SJCRH30 (cell line): ENCODE data around the gene OTOP3. TPM values are rescaled to one million over a fixed set of nuclear protein-coding genes. Genes with fewer than 3 reads are reported as not detected.
A peak's percentile ranks its signal among the peaks of the same experiment; 100 is the strongest.
"Not testable (repeated sequence)": the region's sequence is repeated elsewhere in the genome, so short reads cannot be mapped to it uniquely, and the experiment has no call there.

Source experiments
- DNase-seq, 2 experiments: peaks; one replicate each; pipeline ENCODE4 v3.0.0-alpha.2; 2015 to 2020
- H3K27ac ChIP-seq: fragments of 250-450 bp; sonication (Bioruptor Pico); 2 replicates; pipeline ENCODE4 v1.5.1; 2020; ENCODE audit warnings: mild to moderate bottlenecking, moderate library complexity
- H3K27me3 ChIP-seq: fragments of 250-450 bp; sonication (Bioruptor Pico); 2 replicates; pipeline ENCODE4 v1.5.1; 2020; ENCODE audit warnings: mild to moderate bottlenecking, moderate library complexity
- H3K36me3 ChIP-seq: fragments of 250-450 bp; sonication (Bioruptor Pico); 2 replicates; pipeline ENCODE4 v1.5.1; 2020; ENCODE audit warnings: mild to moderate bottlenecking, moderate library complexity
- H3K4me1 ChIP-seq: fragments of 250-450 bp; sonication (Bioruptor Pico); 2 replicates; pipeline ENCODE4 v1.5.1; 2020; ENCODE audit warnings: mild to moderate bottlenecking, moderate library complexity
- H3K4me3 ChIP-seq: fragments of 250-450 bp; sonication (Bioruptor Pico); 2 replicates; pipeline ENCODE4 v1.5.1; 2020; ENCODE audit warnings: mild to moderate bottlenecking, moderate library complexity
- H3K9me3 ChIP-seq: fragments of 250-450 bp; sonication (Bioruptor Pico); replicated peaks from 2 replicates; pipeline ENCODE4 v1.5.1; 2020; ENCODE audit warnings: mild to moderate bottlenecking, moderate library complexity
- total RNA-seq: library from RNA; depleted of rRNA; stranded (reverse); fragments of >200 nt; shearing (Covaris generic); gene quantifications from 2 replicates; pipeline ENCODE4 v1.2.3, GENCODE V29; 2014

The OTOP3 gene
- total RNA-seq, 1 experiment from 2014 or later = not detected

DNA sequence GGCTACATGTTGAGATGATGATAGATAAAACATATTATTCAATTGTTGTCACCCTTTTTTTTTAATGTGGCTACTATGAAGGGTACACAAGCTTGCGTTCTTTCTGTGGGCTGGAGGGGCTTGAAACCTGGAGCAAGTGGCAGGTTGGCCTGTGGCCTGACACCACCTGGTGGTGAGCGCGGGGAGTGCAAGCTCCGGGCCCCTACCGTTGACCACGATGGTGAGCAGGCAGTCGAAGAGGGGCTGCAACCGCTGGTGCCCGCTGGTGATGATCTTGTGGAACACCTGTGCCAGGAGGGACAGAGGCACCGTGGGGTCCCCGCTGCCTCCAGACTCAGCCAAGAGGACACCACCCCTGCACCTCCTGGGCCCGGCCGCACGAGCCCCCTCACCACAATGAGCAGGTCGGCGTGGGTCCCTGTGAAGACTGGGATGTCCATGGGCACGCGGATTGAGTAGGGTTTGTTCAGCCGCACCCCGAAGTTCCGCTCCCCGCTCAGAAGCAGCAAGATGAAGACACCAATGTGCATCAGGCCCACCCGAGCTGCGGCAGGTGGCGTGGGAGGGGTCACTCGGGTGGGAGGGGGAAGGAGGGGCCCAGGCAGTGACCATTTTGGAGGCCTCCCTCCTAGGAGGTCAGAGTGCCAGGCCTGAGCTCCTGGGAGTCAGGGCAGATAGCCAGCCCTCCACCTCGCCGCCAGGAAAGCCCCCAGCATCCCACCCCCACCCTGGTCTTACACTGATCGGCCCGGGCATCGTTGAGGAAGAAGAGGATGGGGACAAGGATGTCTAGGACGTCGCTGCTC lies 22.4 kb downstream of the OTOP3 start:
- no peaks in the 10 kb centered on the region for H3K4me1 ChIP-seq
- H3K4me3 ChIP-seq = no peak overlapping the region
- peaks cover 9% of the 10 kb centered on the region; the same call in 1 of the 2 replicates for H3K27me3 ChIP-seq
- no peaks in the 10 kb centered on the region for H3K9me3 ChIP-seq
- H3K36me3 ChIP-seq = no peaks in the 10 kb centered on the region
- no peak overlapping the region for H3K27ac ChIP-seq
- DNase-seq = peak; percentile 78 to 87

DNA sequence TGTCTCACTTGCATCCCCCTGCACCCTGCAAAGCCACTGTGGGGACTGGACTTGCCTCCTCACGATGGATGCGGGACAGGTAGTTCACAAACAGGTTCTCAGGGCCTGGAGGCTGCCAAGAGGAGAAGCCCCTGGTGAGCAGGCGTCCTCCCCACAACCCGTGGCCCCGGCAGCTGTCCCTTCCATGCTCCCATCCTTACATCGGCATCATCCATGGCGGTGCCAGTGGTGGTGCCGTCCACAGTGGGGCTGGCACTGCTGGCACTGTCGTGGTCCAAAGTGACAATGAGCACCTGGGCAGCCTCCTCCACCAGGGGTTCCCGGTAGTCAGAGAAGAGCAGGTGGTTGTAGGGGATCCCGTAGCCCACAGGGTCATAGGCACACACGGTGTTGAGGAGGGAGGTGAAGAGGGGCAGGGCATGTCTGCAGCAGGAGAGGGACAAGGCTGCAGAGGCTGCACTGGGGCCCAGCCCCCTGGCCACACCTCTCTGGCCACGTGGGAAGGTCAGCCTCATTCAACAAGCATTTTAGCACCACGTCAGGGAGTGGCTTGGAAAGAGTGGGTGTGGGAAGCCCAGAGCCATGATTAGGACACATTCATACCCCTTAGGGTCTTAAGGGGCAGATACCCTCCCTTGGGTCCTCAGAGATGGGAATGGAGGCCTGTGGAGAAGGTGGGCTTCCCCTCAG lies 24.3 kb downstream of the OTOP3 start:
- Histone ChIP-seq H3K4me3 (no peak overlapping the region), H3K9me3 (no peaks in the 10 kb centered on the region), H3K27me3 (peaks cover 2% of the 10 kb centered on the region; the same call in 1 of the 2 replicates), H3K36me3 (no peaks in the 10 kb centered on the region), H3K4me1 (no peaks in the 10 kb centered on the region), H3K27ac (no peak overlapping the region)
- peak in 1 of 2 experiments; percentile 14 for DNase-seq

DNA sequence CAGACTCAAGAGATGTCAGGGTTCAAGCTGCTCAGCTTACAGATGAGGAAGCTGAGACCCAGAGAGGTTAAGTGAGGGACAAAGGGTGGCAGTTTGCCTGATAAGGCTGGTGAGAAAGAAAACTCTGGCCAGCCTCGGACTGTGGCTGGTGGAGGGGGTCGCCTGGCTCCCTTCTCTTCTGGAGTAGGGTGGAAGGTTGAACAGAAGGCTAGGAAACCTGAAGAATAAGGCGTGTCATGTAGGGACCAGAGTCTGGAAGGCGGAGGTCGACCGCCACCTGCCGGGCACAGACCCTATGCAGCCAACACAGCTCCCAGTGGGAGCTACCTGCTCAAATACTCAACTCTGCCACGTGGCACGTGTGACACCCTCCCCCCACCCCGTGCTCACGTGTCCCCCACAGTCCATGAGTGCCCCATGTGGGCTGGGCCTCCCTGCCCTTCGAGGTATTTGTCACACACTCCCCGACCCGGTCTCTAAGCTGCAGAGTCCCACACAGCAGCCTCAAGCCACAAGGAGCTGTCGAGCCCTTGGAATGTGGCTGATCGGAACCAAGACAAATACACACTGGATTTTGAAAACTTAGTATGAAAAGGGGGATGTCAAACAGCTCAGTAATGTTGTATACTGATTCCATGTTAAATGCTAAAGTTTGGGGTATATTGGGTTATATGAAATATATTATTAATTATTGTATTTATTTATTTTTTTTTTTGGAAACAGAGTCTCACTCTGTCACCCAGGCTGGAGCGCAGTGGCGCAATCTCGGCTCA lies 25.1 kb downstream of the OTOP3 start:
- Histone ChIP-seq H3K36me3 (no peaks in the 10 kb centered on the region), H3K4me3 (no peak overlapping the region), H3K27me3 (no peaks in the 10 kb centered on the region), H3K9me3 (no peaks in the 10 kb centered on the region), H3K27ac (no peak overlapping the region), H3K4me1 (no peaks in the 10 kb centered on the region)
- DNase-seq = peak; percentile 34 to 45

DNA sequence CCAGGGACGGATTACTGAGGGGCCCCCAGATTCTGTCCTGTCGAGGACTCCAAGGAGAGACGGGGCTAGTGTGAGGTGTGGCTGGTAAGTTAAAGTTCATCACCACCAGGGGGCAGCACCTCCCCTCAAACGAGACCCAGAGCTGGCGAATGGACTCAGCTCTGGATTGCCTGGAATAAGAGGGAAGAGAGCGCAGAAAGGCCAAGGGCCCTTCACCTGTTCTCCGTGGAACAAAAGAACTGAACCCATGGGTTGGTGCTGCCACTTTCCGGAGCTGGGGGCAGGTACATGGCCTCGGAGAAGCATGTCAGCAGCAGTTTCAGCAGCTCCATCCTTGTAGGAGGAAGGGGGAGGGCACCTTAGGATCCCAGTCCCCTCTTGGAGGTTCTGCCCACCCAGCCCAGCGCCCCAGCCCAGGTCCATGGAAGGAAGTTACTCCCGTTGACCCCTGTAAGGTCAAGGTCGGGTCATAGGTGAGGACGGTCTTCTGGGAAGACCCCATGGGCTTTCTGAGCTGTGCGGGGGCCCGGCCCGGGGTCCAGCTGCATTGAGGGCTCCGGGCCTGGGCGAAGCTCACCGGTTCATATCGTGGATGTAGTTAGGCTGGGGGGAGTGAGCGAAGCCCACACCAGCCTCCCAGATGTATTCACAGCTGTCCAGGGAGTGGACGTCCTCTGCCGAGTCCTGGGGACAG lies 26.1 kb downstream of the OTOP3 start:
- peak; percentile 91 to 97 for DNase-seq
- no peaks in the 10 kb centered on the region for H3K27me3 ChIP-seq
- H3K36me3 ChIP-seq = no peaks in the 10 kb centered on the region
- no peaks in the 10 kb centered on the region for H3K9me3 ChIP-seq
- H3K27ac ChIP-seq = no peak overlapping the region
- no peak overlapping the region for H3K4me3 ChIP-seq
- H3K4me1 ChIP-seq = no peaks in the 10 kb centered on the region

DNA sequence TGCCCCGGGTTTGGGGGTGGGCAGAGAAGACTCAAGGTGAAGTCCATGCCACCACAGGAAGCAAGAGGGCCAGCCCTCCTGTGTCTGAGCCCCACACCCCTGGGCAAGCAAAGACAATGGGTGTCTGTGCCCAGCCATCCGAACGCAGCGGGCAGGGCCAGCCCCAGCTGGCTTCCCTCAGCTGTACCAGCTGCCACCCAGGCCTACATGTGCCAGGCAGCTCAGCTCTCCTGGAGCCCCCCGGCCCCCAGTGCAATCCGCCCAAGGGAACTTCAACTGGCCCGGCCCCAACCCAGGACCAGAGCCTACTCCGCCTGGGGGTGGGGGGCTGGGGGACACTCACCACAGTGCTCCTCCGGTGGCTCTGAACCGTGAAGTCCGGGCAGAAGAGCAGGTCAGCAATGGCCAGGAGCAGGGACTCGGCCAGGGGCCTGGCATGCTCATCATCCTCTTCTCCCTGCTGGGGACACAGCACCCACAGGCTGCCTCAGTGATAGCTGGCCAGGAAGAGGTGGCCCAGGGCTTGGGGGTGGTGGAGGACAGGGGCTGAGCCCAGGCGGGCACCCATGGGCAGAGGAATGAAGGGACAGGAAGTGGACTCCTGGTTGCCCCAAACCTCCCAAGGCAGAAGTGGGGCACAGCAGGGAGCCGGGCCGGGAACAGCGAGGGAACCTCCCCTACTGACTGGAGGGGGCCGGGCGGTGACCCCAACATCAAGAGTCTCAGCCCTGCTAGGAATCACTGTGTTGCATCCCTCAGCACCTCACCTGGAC lies 27.1 kb downstream of the OTOP3 start:
- H3K27me3 ChIP-seq = no peaks in the 10 kb centered on the region
- no peaks in the 10 kb centered on the region for H3K9me3 ChIP-seq
- no peak overlapping the region for H3K27ac ChIP-seq
- no peak overlapping the region for H3K4me3 ChIP-seq
- H3K36me3 ChIP-seq = no peaks in the 10 kb centered on the region
- H3K4me1 ChIP-seq = no peaks in the 10 kb centered on the region
- DNase-seq = no peak

DNA sequence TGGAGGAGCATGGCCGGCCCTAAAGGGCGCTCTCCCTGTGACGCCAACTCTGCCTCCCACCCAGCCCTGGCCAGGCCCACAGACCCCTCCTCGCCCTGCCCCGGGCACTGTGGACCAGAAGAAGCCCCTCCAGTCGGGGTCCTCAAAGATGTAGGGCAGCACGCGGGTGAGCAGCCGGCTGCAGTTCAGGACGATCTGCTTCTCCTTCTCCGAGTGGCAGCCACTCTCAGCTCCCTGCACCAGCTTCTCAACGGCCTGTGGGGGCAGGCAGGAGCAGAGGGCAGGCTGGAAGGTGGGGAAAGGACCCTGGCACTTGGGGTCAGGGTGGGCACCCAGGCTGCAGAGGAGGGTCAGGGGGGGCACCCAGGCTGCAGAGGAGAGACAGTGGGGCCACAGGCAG lies 28.0 kb downstream of the OTOP3 start:
- H3K27ac ChIP-seq = no peak overlapping the region
- no peaks in the 10 kb centered on the region for H3K36me3 ChIP-seq
- no peak overlapping the region for H3K4me3 ChIP-seq
- no peaks in the 10 kb centered on the region for H3K27me3 ChIP-seq
- no peaks in the 10 kb centered on the region for H3K4me1 ChIP-seq
- no peaks in the 10 kb centered on the region for H3K9me3 ChIP-seq
- peak in 1 of 2 experiments; percentile 19 for DNase-seq

DNA sequence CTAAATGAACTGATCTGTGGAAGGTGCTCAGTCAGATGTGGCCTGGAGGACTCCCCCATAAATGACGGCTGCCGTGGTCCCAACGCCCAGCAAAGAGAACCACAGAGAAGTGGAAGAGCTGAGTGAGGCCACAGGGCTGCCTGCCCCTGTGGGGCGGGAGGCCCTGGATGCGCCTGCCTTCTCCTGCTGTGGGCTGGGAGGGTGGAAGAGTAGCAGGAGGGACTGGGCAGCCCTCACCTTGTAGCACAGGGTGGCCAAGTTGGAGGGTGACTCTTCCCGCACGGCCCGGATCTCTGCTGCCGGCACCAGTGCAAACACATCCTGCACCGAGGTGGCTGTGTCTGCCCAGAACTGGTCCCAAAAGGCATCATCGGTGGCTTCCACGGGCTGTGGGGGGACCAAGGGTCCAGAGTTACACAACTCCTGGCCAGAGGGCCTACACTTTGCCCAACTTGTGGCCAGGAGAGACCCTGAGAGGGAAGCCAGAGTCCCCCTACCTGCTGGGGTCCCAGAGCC lies 28.6 kb downstream of the OTOP3 start:
- Histone ChIP-seq H3K4me3 (no peak overlapping the region), H3K27ac (no peak overlapping the region), H3K4me1 (no peaks in the 10 kb centered on the region), H3K9me3 (no peaks in the 10 kb centered on the region), H3K36me3 (no peaks in the 10 kb centered on the region), H3K27me3 (0 out of 2 replicates have a peak, but pooled peaks cover under 1% of the 10 kb centered on the region)
- no peak for DNase-seq

DNA sequence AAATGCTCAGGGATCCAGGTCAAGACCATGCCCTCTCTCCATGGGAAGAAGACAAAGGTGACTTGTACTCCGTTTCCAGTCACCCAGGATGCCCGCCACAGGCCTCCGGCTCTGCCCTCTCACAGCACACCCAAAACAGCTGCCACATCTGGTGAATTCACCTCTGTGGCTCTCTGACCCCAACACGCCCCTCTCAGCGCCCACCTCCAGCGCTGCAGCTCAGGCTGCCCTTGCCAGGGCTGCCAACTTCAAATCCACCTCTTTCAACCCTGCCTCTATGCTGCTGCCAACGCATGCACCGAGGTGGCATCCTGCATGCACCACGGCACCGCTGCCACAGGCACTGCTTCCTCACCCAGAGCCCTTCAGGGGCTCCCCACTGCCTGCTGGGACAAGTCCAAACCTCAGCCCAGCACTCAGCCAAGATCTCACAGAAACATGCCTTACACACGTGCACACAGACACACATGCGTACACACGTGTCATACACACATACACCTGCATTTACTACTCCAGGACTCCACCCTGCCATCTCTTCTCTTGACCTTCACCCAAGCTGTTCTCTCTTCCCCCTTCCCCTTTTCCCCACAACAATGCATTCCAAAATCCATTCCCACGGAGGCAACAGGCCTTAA lies 29.4 kb downstream of the OTOP3 start:
- no peak overlapping the region for H3K27ac ChIP-seq
- no peak overlapping the region for H3K4me3 ChIP-seq
- no peaks in the 10 kb centered on the region for H3K36me3 ChIP-seq
- peaks cover 3% of the 10 kb centered on the region; the same call in 1 of the 2 replicates for H3K27me3 ChIP-seq
- H3K9me3 ChIP-seq = no peaks in the 10 kb centered on the region
- no peaks in the 10 kb centered on the region for H3K4me1 ChIP-seq
- DNase-seq = peak in 1 of 2 experiments; percentile 4

DNA sequence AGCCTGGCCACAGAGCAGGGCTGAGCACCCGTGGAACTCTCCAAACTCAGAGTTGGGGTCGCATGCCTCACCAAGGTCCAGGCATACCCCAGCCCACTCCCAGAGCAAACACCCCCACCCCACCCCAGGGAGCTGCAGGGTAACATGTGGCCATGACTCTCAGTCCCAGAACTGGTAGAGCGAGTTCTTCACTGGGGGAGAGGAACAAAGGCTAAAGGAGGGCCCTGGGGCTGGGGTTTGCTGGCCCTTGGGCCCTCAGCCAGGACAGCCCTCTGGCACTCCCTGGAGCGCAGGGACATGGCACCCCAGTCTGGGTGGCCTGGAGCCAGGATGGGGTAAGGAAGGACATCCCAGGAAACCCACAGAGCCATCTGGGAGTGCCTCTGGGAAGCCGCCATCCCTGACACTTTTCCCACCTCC lies 32.7 kb downstream of the OTOP3 start:
- Histone ChIP-seq H3K9me3 (no peaks in the 10 kb centered on the region), H3K36me3 (no peaks in the 10 kb centered on the region), H3K4me3 (no peak overlapping the region), H3K4me1 (no peaks in the 10 kb centered on the region; the same call in 1 of the 2 replicates), H3K27ac (no peak overlapping the region), H3K27me3 (peaks cover 26% of the 10 kb centered on the region)
- no peak for DNase-seq

DNA sequence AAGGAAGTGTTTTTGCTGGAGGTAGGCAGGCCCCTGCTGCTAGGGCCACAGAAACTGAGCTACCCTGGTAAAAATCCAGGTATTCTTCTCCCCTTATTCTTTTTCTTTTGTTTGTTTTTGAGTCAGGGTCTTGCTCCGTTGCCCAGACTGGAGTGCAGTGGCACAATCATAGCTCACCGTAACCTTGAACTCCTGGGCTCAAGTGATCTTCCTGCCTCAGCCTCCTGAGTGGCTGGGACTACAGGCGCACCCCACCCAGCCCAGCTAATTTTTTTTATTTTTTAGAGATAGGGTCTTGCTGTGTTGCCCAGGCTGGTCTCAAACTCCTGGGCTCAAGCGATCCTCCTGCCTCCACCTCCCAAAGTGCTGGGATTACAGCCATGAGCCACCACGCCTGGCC lies 33.8 kb downstream of the OTOP3 start:
- peaks cover 34% of the 10 kb centered on the region for H3K27me3 ChIP-seq
- not testable (repeated sequence) for H3K9me3 ChIP-seq, DNase-seq, H3K36me3 ChIP-seq, H3K4me1 ChIP-seq, H3K4me3 ChIP-seq, H3K27ac ChIP-seq

DNA sequence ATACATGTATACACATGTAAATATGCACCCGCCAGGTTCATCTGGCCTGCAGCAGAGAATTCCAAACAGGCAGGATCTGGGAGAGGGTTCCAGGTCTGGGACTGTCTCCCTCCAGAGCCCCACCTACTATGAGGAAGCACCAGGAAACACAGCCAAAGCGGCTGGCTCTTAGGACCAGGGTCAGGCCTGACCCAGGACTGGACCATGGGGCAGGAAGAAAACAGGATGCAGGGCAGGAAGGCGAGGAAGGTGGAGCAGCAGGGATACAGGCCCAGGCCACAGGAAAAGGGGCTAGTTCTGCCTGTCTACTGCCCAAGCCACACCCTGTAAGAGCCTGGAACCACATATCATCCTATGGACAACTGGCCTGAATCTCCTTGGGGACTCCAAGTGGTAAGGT lies 34.7 kb downstream of the OTOP3 start:
- Histone ChIP-seq H3K9me3 (no peaks in the 10 kb centered on the region), H3K4me1 (no peaks in the 10 kb centered on the region; the same call in 1 of the 2 replicates), H3K27me3 (peaks cover 41% of the 10 kb centered on the region), H3K27ac (no peak overlapping the region), H3K36me3 (no peaks in the 10 kb centered on the region), H3K4me3 (no peak overlapping the region)
- DNase-seq = no peak

DNA sequence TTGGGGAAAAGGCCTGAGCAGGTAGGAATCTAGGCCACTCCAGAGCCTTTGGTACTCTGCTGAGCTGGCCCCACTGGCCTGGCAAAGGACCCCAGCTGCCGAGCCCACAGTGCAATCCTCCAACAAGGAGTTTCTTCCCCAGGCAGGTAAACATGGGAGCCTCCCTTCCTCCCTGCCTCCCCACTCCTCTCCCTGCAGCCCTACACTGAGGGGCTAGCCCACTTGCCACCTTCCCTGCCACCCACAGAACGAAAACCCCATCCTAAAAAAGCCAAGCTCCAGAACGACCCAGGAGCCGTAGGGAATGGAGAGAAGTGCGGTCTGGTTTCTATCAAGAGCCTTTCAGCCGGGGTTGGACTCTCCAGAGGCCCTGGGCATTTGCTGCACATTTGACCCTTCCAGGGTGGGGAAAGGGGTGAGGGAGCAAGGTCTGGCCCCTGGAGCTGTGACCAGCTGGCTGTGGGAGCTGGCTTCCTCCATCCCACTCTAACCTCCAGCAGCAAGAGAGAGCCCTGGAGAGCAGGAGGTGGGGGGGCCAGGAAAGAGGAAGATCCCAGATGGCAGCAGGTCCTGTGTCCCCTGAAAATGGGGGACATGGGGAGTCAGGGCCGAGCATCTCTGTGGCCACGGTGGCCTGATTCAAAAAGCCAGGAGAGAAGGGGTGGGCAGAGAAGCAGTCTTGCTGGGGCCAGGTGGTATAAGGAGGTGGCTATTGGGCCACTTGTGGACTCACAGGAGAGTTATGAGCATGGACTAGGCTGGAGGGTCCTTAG lies 35.6 kb downstream of the OTOP3 start:
- Histone ChIP-seq H3K4me3 (no peak overlapping the region), H3K9me3 (no peaks in the 10 kb centered on the region), H3K4me1 (no peaks in the 10 kb centered on the region; the same call in 1 of the 2 replicates), H3K27ac (no peak overlapping the region), H3K27me3 (peaks cover 41% of the 10 kb centered on the region), H3K36me3 (no peaks in the 10 kb centered on the region)
- DNase-seq = no peak

DNA sequence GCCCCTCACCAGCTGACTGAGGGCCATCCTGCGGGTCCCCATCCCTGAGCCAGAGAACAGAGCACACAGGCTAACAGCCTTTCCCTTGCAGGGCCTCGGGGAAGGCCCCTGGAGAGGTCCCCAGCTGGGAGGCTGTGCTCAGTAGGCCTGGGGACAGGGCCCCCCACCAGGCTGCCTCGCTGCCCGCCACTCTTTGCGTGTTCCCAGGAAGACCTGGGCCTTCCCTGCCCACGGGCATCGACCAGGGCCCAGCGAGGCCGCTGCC lies 36.1 kb downstream of the OTOP3 start:
- Histone ChIP-seq H3K4me3 (peak overlapping the region; percentile 51), H3K4me1 (no peaks in the 10 kb centered on the region; the same call in 1 of the 2 replicates), H3K27me3 (peaks cover 41% of the 10 kb centered on the region), H3K27ac (no peak overlapping the region), H3K9me3 (no peaks in the 10 kb centered on the region), H3K36me3 (no peaks in the 10 kb centered on the region)
- DNase-seq = no peak
